GM18526 (cell line): Measurements from ENCODE around the gene MYH11.

Experiments
- POLR2A ChIP-seq: IDR thresholded peaks from 3 replicates; pipeline ENCODE4 v1.6.1; 2011; ENCODE audit not compliant: insufficient read length; ENCODE audit errors: extremely low read depth

Gene MYH11

DNA sequence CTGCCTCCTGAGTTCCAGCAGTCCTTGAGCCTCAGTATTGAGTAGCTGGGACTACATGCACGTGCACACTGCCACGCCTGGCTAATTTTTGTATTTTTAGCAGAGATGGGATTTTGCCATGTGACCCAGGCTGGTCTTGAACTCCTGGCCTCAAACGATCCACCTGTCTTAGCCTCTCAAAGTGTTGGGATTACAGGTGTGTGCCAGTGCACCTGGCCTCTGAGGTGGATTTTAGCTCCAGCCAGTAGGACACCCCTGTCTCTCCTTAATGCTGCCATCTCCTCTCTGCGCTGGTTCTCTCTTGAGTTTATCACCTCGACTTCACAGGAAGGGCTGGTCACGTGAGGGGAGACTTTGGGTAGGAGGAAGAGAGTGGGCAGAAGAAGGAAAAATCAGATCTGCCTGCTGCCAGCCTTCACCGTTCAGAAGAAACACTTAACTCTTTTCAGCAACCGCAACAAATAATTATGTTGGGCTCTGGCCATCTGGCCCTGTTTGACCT lies 151.7 kb downstream of the MYH11 start:
- TF ChIP-seq POLR2A, result no peak

- no peak for TF ChIP-seq POLR2A
These were observed 152.3 kb downstream of the MYH11 start for GRCh38 chr16:15704545-15704987.

DNA sequence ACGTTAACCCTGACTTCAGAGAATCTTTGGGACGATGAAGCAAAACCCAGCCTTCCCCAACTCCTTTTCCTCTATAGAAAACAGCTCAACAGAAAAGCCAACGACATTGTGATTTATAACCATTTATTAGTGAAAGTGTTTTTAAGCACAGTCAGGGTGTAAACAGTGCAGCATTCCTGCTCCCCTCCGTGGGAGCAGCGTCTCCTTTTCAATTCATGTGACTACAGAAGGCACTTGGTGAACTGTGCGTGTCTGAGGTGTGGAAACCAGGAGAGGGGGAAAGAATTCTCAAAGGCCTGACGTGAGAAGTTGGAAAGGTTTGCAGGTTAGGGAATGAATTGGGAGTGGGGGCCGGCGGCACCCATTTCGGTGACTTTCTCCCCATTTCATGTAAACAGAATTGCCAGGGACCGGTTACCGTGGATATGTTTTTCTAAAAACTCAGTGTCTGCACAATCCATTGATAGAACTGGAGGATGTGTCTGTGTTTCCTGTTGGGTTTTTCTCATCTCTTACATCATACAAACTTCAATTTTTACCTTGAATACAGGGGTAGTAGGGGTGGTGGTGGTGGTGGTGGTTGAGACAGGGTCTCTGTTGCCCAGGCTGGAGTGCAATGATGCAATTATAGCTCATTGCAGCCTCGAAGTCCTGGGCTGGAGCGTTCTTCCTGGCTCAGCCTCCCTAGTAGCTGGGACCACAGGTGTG lies 153.6 kb downstream of the MYH11 start:
- no peak for TF ChIP-seq POLR2A

- no peak for TF ChIP-seq POLR2A
These were observed 154.6 kb downstream of the MYH11 start for GRCh38 chr16:15701975-15702970.

GRCh38 chr16:15701367-15701766 lies 155.5 kb downstream of the MYH11 start:
- no peak for TF ChIP-seq POLR2A

DNA sequence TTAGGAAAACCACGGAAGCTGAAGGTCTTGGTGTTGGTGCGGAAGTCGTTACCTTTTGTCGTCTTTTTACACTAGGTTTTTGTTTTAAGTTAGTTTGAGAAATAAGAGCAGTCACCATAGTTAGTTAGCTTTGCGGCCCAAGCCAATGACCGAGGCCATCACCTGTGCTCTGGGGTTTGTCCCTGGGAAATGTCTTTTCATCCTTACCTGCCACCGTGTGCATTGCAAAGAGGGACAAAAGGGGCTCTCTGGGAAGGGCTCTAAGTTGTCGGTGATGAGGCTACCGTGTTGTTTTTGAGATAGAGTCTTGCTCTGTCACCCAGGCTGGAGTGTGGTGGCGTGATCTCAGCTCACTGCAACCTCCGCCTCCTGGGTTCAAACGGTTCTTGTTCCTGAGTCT lies 157.0 kb downstream of the MYH11 start:
- no peak for TF ChIP-seq POLR2A

DNA sequence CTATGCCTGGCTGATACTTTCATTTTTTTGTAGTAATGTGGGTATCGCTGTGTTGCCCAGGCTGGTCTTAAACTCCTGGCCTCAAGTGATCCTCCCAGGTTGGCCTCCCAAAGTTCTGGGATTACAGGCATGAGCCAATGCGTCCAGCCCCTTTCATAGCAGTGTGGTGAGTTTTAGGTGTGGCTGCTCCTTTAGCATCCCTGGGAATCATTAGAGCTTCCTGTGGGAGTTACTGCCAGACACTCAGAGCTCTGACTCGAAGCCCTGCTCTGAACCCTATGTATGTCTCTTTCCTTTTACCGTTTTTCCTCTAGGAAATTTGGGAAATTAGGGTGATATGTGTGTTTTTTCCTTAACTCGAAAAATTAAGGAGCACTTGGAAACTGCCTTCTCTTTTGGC lies 162.3 kb downstream of the MYH11 start:
- no peak for TF ChIP-seq POLR2A

GRCh38 chr16:15691046-15691445 lies 165.8 kb downstream of the MYH11 start:
- no peak for TF ChIP-seq POLR2A

GRCh38 chr16:15690296-15690695 lies 166.5 kb downstream of the MYH11 start:
- TF ChIP-seq POLR2A, result no peak

DNA sequence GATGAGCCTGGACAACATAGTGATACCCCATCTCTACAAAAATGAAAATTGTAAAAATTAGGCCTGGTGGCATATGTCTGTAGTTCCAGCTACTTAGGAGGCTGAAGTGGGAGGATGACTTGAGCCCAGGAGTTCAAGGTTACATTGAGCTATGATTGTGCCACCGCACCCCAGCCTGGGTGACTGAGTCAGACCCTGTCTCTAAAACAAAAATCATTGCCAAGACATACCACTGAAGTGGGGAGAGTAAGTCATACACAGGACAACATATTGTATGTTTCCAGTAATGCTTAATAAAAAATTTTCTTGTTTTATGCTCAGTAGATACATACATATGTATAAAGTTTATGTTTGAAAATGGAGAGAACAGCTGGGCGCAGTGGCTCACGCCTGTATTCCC lies 167.5 kb downstream of the MYH11 start:
- TF ChIP-seq POLR2A, result no peak

DNA sequence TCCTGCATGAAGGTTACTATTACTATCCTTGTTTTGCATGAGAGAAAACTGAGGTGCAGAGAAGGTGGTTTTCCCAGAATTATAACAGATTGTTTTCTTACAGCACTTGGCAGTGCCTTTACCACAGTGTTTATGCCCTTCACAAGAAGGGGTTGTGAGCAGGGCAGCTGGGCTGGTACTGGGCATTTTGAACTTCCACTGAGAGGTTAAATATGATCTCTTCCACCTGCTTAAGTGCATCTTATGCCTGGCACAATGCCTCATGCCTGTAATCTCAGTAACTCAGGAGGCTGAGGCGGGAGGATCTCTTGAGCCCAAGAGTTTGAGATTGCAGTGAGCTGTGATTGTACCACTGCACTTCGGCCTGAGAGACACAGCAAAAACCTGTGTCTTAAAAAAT lies 170.5 kb downstream of the MYH11 start:
- TF ChIP-seq POLR2A, result no peak

GRCh38 chr16:15682105-15682570 lies 174.7 kb downstream of the MYH11 start:
- TF ChIP-seq POLR2A, result no peak

DNA sequence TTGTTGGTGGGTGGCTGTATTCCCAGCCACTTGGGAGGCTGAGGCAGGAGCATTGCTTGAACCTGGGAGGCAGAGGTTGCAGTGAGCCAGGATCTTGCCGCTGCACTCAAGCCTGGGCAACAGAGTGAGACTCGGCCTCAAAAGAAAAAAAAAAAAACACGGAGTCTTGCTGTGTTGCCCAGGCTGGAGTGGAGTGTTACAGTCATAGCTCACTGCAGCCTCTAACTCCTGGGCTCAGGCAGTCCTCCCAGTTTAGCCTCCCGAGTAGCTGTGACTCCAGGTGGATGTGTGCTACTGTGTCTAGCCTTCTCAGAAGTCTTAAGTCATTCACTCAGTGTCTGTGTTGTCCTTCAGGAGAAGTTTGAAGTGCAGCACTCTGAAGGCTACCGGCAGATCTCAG lies 179.4 kb downstream of the MYH11 start:
- no peak for TF ChIP-seq POLR2A

DNA sequence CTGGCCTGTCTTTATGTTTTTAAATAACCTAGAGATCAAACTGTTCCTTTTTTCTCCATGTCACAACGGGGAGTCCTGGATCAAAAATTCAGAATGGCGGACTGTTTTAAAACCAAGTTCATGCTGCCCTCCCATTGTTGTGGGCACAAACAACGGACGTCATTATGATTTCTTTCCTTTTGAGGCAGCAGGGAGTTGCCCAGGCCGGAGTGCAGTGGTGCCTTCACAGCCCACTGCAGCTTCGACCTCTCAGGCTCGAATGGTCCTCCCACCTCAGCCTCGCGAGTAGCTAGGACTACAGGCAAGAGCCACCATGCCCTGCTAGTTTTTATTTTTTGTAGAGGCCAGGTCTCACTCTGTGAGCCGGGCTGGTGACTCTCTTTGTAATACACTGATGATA lies 180.3 kb downstream of the MYH11 start:
- TF ChIP-seq POLR2A, result no peak

GRCh38 chr16:15674571-15674970 lies 182.3 kb downstream of the MYH11 start:
- TF ChIP-seq POLR2A, result no peak

- TF ChIP-seq POLR2A, result no peak
These were observed 184.2 kb downstream of the MYH11 start for GRCh38 chr16:15672514-15673167.

- no peak for TF ChIP-seq POLR2A
These were observed 185.2 kb downstream of the MYH11 start for GRCh38 chr16:15671530-15672117.
